Measurements from ENCODE around the gene AKR7A3.

Gene AKR7A3

DNA sequence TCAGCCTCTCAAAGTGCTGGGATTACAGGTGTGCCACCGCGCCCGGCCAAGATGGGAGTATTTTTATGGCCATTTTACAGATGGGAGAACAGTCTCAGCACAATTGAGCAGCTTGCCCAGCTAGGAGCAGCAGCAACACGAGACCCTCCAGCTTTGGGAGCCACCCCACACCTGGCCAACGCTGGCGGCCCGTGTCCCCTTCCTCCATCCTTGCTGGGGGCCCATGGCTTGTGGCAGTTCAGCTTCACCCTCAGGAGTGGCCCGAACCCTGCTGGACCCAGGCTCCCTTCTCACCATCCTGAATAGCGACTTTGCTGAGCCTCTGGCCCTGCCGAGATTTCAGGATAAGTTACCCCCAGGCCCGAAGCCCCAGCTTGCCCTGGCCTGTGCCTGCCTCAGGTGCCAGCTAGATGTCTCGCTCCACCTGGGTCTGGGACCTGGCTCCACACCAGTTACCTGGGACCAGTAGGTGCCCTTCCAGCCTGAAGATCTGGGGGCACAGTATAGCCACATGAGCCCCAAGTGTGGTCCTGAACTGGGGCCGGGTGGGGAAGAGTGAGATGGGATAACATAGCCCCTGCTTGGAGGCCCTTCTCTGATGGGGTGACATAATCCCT, 42.8 kb upstream of the AKR7A3 start:
- Histone ChIP-seq H3K36me3 (ENCODE audit: control insufficient read depth, insufficient read depth, low read length) (peaks cover 1% of the 10 kb centered on the region), H3K27me3 (replicated peaks; ENCODE audit: control insufficient read depth, insufficient read depth, low read length) (no peaks in the 10 kb centered on the region), H3K4me3 (replicated peaks; ENCODE audit: low read depth, low read length) (no peak overlapping the region)
- TF ChIP-seq, protein P1, sequence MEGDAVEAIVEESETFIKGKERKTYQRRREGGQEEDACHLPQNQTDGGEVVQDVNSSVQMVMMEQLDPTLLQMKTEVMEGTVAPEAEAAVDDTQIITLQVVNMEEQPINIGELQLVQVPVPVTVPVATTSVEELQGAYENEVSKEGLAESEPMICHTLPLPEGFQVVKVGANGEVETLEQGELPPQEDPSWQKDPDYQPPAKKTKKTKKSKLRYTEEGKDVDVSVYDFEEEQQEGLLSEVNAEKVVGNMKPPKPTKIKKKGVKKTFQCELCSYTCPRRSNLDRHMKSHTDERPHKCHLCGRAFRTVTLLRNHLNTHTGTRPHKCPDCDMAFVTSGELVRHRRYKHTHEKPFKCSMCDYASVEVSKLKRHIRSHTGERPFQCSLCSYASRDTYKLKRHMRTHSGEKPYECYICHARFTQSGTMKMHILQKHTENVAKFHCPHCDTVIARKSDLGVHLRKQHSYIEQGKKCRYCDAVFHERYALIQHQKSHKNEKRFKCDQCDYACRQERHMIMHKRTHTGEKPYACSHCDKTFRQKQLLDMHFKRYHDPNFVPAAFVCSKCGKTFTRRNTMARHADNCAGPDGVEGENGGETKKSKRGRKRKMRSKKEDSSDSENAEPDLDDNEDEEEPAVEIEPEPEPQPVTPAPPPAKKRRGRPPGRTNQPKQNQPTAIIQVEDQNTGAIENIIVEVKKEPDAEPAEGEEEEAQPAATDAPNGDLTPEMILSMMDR (IDR thresholded peaks at IDR 0.05; ENCODE audit: insufficient read depth, low read length, poor library complexity, severe bottlenecking): no peak
- no peak for DNase-seq (ENCODE audit: extremely low read depth, insufficient read length)

DNA sequence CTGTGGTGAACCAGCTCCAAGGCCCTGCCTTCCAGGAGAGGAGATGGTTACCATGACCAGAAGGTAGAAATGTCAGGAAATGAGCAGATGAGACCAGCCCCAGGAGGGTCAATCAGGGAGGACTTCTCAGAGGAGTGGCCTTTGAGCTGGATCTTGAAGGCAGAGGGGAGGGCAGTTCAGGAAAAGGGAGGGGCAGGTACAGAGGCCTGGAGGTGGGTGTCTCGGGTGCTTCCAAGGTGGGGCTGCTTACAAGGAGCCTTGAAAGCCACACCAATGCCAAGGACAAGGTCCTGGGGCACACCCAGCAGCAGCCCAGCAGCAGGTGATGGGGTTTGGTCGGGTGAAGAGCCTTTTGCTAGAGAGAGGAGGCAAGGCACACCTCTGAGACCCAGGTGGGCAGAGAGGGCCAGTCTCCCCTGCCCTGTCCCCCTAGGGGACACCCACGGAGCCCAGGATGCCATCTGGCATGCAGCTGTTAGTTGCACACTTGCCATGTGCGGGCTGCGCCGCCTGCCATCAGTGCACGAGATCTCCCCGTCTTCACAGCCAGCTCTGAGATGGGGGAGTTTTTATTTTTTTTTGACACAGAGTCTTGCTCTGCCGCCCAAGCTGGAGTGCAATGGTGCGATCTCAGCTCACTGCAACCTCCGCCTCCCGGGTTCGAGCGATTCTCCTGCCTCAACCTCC, 42.0 kb upstream of the AKR7A3 start:
- TF ChIP-seq, protein P1 (IDR thresholded peaks at IDR 0.05; ENCODE audit: insufficient read depth, low read length, poor library complexity, severe bottlenecking): no peak
- Histone ChIP-seq H3K27me3 (replicated peaks; ENCODE audit: control insufficient read depth, insufficient read depth, low read length) (no peaks in the 10 kb centered on the region), H3K36me3 (ENCODE audit: control insufficient read depth, insufficient read depth, low read length) (peaks cover 1% of the 10 kb centered on the region), H3K4me3 (replicated peaks; ENCODE audit: low read depth, low read length) (no peak overlapping the region)
- no peak for DNase-seq (ENCODE audit: extremely low read depth, insufficient read length)

DNA sequence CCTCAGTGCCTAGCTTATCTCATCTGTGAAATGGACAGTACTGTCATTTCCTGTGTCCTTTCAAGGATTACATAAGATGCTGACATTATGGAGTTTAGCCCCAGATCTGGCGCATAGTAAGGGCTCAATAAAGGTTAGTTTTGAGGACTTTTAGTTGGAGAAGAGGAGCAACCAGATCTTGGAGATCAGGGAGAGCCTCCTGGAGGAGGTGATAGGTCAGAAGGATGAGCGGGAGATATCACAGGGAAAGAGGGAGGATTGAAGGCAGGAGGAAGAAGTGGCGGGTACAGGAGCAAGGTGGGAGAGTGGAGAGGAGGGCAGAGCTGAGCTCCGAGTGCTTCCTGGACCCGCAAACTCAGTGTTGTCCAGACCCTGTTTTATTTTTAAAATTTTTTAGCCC, 41.0 kb upstream of the AKR7A3 start:
- H3K36me3 ChIP-seq (ENCODE audit: control insufficient read depth, insufficient read depth, low read length): peaks cover 1% of the 10 kb centered on the region
- no peak for DNase-seq (ENCODE audit: extremely low read depth, insufficient read length)
- TF ChIP-seq, protein P1 (IDR thresholded peaks at IDR 0.05; ENCODE audit: insufficient read depth, low read length, poor library complexity, severe bottlenecking): no peak
- H3K27me3 ChIP-seq (replicated peaks; ENCODE audit: control insufficient read depth, insufficient read depth, low read length): no peaks in the 10 kb centered on the region
- no peak overlapping the region for H3K4me3 ChIP-seq (replicated peaks; ENCODE audit: low read depth, low read length)

DNA sequence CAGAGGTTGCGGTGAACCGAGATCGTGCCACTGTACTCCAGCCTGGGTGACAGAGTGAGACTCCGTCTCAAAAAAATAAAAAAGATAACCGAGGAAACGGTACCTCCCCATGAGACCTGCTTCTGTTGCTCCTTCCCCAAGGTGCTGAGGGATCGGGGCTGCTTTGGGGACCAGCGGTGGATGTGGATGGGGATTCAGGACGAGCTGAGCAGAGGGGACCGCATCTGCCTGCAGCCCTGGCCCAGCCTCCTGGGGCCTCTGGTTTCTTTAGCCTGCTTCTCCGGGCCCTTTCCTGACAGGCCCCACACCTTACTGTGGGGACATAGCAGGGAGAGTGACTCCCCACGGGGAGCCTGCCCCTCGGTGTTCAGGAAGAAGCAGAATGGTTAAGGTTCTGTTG, 40.6 kb upstream of the AKR7A3 start:
- no peak overlapping the region for H3K4me3 ChIP-seq (replicated peaks; ENCODE audit: low read depth, low read length)
- H3K27me3 ChIP-seq (replicated peaks; ENCODE audit: control insufficient read depth, insufficient read depth, low read length): no peaks in the 10 kb centered on the region
- DNase-seq (ENCODE audit: extremely low read depth, insufficient read length): no peak
- peaks cover 4% of the 10 kb centered on the region for H3K36me3 ChIP-seq (ENCODE audit: control insufficient read depth, insufficient read depth, low read length)
- TF ChIP-seq, protein P1 (IDR thresholded peaks at IDR 0.05; ENCODE audit: insufficient read depth, low read length, poor library complexity, severe bottlenecking): no peak

DNA sequence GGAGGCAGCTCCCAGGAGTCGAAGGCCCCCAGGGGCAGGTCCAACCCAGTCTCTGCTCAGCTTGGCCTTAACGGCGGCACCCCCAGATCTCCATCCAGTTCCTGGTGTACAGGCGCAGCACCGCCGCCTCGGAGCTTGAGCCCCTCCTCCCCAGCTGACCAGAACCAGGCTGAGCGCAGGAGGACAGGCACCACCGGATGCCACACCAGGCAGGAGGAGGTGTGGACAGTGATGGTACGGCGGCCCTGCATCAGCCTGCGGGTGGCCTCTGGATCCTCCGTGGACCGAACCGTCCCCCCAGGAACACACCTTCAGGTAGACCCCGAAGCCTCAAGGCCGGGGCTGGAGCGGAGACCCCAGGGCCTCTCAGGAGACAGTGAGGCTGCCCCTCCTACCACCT, 39.9 kb upstream of the AKR7A3 start:
- TF ChIP-seq, protein P1 (IDR thresholded peaks at IDR 0.05; ENCODE audit: insufficient read depth, low read length, poor library complexity, severe bottlenecking): no peak
- no peak for DNase-seq (ENCODE audit: extremely low read depth, insufficient read length)
- H3K4me3 ChIP-seq (replicated peaks; ENCODE audit: low read depth, low read length): no peak overlapping the region
- no peaks in the 10 kb centered on the region for H3K27me3 ChIP-seq (replicated peaks; ENCODE audit: control insufficient read depth, insufficient read depth, low read length)
- peaks cover 6% of the 10 kb centered on the region for H3K36me3 ChIP-seq (ENCODE audit: control insufficient read depth, insufficient read depth, low read length)
